Natural killer cell (primary cell): ENCODE measurements around the gene TMEM147. TPM values are rescaled to one million over a fixed set of nuclear protein-coding genes. Genes with fewer than 3 reads are reported as not detected.

Experiments
- ATAC-seq, 3 donors: fragments of 150-1000 bp in 2 of 3; fragments of 200-7000 bp in 1 of 3; cut with Tn5 transposase; 1 replicate in 1 of 3; 2 replicates in 2 of 3; pipeline ENCODE4 v1.10.0; 2021; ENCODE audit warnings: mild to moderate bottlenecking in 2 of 3, moderate library complexity in 2 of 3
- DNase-seq, 2 donors: peaks; one replicate each; pipeline versions ENCODE4 v3.0.0 to v3.0.0-alpha.2; 2013 to 2021; ENCODE audit warnings: mixed read lengths in 1 of 2
- H3K27ac ChIP-seq: one replicate; pipeline ENCODE4 v1.5.1; 2013; ENCODE audit warnings: mild to moderate bottlenecking, low read length
- H3K27me3 ChIP-seq: one replicate; pipeline ENCODE4 v1.6.1; 2013; ENCODE audit warnings: low read length; ENCODE audit not compliant: control insufficient read depth, insufficient read depth
- H3K36me3 ChIP-seq: one replicate; pipeline ENCODE4 v1.6.1; 2013; ENCODE audit warnings: low read length; ENCODE audit not compliant: control insufficient read depth, insufficient read depth
- H3K4me1 ChIP-seq: one replicate; pipeline ENCODE4 v1.6.1; 2013; ENCODE audit warnings: low read length; ENCODE audit not compliant: control insufficient read depth, insufficient read depth
- H3K4me3 ChIP-seq: one replicate; pipeline ENCODE4 v1.5.1; 2013; ENCODE audit warnings: low read length
- H3K9me3 ChIP-seq: one replicate; pipeline ENCODE4 v1.6.1; 2013; ENCODE audit warnings: low read length; ENCODE audit not compliant: control insufficient read depth, insufficient read depth
- H3K27ac Mint-ChIP-seq, 2 donors: one replicate each; pipeline ENCODE4 v1.8.0; 2022; ENCODE audit warnings: mild to moderate bottlenecking in 2 of 2, mixed read lengths in 2 of 2, moderate library complexity in 1 of 2
- H3K27me3 Mint-ChIP-seq, 2 donors: one replicate each; pipeline ENCODE4 v1.8.0; 2022; ENCODE audit warnings: low read depth in 2 of 2, mixed read lengths in 2 of 2
- H3K36me3 Mint-ChIP-seq: one replicate; pipeline ENCODE4 v1.8.0; 2022; ENCODE audit warnings: mixed read lengths
- H3K4me1 Mint-ChIP-seq, 2 donors: one replicate each; pipeline ENCODE4 v1.8.0; 2022; ENCODE audit warnings: mixed read lengths in 2 of 2
- H3K4me3 Mint-ChIP-seq: one replicate; pipeline ENCODE4 v1.8.0; 2022; ENCODE audit warnings: mild to moderate bottlenecking, moderate library complexity, mixed read lengths
- H3K9me3 Mint-ChIP-seq, 2 donors: one replicate each; pipeline ENCODE4 v1.8.0; 2022; ENCODE audit warnings: mixed read lengths in 2 of 2
- WGBS: methylation state at CpG from one replicate; pipeline ENCODE4 v1.1.7; 2013; ENCODE audit warnings: missing lambda C conversion rate; ENCODE audit not compliant: insufficient coverage; 5-methylcytosine and 5-hydroxymethylcytosine counted together
- intact Hi-C: fragments of 100-400 bp; cut with micrococcal nuclease; formaldehyde crosslinking; loops from one replicate; pipeline ENCODE4 v1.14.2; 2022
- total RNA-seq, 4 donors: library from RNA; stranded (reverse); fragments of 120-200 nt in 1 of 4; gene quantifications; one replicate each; pipeline versions ENCODE4 v1.2.3 to v1.2.4, GENCODE V29; 2013 to 2022
- TF ChIP-seq, protein P1 (sequence below): fragments of 200-600 bp; IDR thresholded peaks from one replicate; pipeline ENCODE4 v1.8.0; 2022; ENCODE audit warnings: antibody characterized with exemption

The TMEM147 gene
- 10 to 100 TPM; 30.6 to 37.9 (median 31.2) TPM for total RNA-seq
- 42.3 TPM for total RNA-seq (2013)

- H3K27ac ChIP-seq: peak within 1 kb of the TSS; percentile 77
- no peaks in the 10 kb centered on the region for H3K36me3 Mint-ChIP-seq
- no peaks in the 10 kb centered on the region for H3K27me3 Mint-ChIP-seq
- H3K4me3 Mint-ChIP-seq: peak within 1 kb of the TSS; percentile 95
- peak; percentile 79 to 83 for DNase-seq
- H3K27ac Mint-ChIP-seq: peak within 1 kb of the TSS; percentile 80 to 91
- peaks cover 28% of the 10 kb centered on the region for H3K4me1 ChIP-seq
- peaks cover 3% of the 10 kb centered on the region for H3K36me3 ChIP-seq
- no peaks in the 10 kb centered on the region for H3K27me3 ChIP-seq
- under 1% methylated on average over 84 of the region's 85 CpGs for WGBS
- peak within 1 kb of the TSS; percentile 95 for H3K4me3 ChIP-seq
- TF ChIP-seq, protein P1, sequence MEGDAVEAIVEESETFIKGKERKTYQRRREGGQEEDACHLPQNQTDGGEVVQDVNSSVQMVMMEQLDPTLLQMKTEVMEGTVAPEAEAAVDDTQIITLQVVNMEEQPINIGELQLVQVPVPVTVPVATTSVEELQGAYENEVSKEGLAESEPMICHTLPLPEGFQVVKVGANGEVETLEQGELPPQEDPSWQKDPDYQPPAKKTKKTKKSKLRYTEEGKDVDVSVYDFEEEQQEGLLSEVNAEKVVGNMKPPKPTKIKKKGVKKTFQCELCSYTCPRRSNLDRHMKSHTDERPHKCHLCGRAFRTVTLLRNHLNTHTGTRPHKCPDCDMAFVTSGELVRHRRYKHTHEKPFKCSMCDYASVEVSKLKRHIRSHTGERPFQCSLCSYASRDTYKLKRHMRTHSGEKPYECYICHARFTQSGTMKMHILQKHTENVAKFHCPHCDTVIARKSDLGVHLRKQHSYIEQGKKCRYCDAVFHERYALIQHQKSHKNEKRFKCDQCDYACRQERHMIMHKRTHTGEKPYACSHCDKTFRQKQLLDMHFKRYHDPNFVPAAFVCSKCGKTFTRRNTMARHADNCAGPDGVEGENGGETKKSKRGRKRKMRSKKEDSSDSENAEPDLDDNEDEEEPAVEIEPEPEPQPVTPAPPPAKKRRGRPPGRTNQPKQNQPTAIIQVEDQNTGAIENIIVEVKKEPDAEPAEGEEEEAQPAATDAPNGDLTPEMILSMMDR: no peak
- H3K4me1 Mint-ChIP-seq: peaks cover 34 to 49% of the 10 kb centered on the region in 2 donors
- H3K9me3 ChIP-seq: no peaks in the 10 kb centered on the region
- H3K9me3 Mint-ChIP-seq: no peaks in the 10 kb centered on the region
- intact Hi-C loops: loop anchor here (5.0 kb wide), 3 partner anchors 42 to 333 kb away; partner anchors contain the start of genes ETV2 and PMIS2
- ATAC-seq: peak; percentile 73 to 87 (median 81)
Measured at GRCh38 chr19:35545001-35545854, at the start of gene TMEM147. Gene TMEM147, plus strand, starts transcription at chr19:35545626. Its CDS starts 114 bp downstream, at chr19:35545740.

GRCh38 chr19:35497406-35497805 lies 48.0 kb upstream of the TMEM147 start:
- Mint-ChIP-seq H3K9me3 (no peaks in the 10 kb centered on the region), H3K36me3 (no peaks in the 10 kb centered on the region), H3K4me3 (no peak overlapping the region), H3K27ac (no peak overlapping the region), H3K27me3 (peaks cover 0 to 7% of the 10 kb centered on the region in 2 donors), H3K4me1 (peaks cover 0 to 10% of the 10 kb centered on the region in 2 donors)
- TF ChIP-seq, protein P1: no peak
- 88% methylated on average over 14 of the region's 14 CpGs for WGBS
- peaks cover 8% of the 10 kb centered on the region for H3K4me1 ChIP-seq
- H3K36me3 ChIP-seq: no peaks in the 10 kb centered on the region
- intact Hi-C loops: no loop called here
- H3K4me3 ChIP-seq: no peak overlapping the region
- H3K9me3 ChIP-seq: no peaks in the 10 kb centered on the region
- no peak overlapping the region for H3K27ac ChIP-seq
- ATAC-seq (no peak), DNase-seq (no peak)
- no peaks in the 10 kb centered on the region for H3K27me3 ChIP-seq

DNA sequence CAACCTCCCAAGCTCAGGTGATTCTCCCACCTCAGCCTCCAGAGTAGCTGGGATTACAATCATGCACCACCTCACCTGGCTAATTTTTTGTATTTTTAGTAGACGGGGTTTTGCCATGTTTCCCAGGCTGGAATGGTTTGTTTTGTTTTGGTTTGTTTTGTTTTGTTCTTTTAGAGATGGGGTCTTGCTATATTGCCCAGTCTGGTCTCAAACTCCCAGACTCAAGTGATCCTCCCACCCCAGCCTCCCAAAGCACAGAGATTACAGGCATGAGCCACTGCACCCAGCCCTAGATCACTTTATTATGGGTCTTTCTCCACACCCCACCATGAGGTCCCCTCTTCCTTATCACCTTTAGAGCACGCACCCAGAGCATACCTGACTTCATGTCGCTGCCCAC lies 47.2 kb upstream of the TMEM147 start:
- H3K9me3 ChIP-seq: no peaks in the 10 kb centered on the region
- WGBS: 90% methylated on average over 2 of the region's 3 CpGs
- TF ChIP-seq, protein P1: no peak
- no peak overlapping the region for H3K27ac Mint-ChIP-seq
- H3K36me3 ChIP-seq: no peaks in the 10 kb centered on the region
- no peak overlapping the region for H3K4me3 ChIP-seq
- no peaks in the 10 kb centered on the region for H3K27me3 ChIP-seq
- peaks cover 0 to 5% of the 10 kb centered on the region in 2 donors for H3K27me3 Mint-ChIP-seq
- no peak for DNase-seq
- no peaks in the 10 kb centered on the region for H3K36me3 Mint-ChIP-seq
- H3K4me3 Mint-ChIP-seq: no peak overlapping the region
- intact Hi-C loops: no loop called here
- peaks cover 0 to 10% of the 10 kb centered on the region in 2 donors for H3K4me1 Mint-ChIP-seq
- H3K27ac ChIP-seq: no peak overlapping the region
- ATAC-seq: no peak
- no peaks in the 10 kb centered on the region for H3K9me3 Mint-ChIP-seq
- peaks cover 8% of the 10 kb centered on the region for H3K4me1 ChIP-seq
